H7 (cell line): Measurements from ENCODE around the gene LRRC71. TPM values are rescaled to one million over a fixed set of nuclear protein-coding genes. Genes with fewer than 3 reads are reported as not detected.

ENCODE experiments used
- total RNA-seq: library from RNA; depleted of rRNA; stranded (reverse); fragments of >200 nt; shearing (Covaris generic); gene quantifications from 2 replicates; pipeline ENCODE4 v1.2.3, GENCODE V29; 2014; rRNA removed

Gene LRRC71
- total RNA-seq, 1 experiment from 2014 or later = not detected

Other genes with a start within 250 kb of the LRRC71 start
- 220 and 231 TPM in 2 replicates for gene NES, start 243.2 kb upstream of the LRRC71 start, total RNA-seq
- 137 and 190 TPM in 2 replicates for gene CRABP2, start 215.0 kb upstream of the LRRC71 start, total RNA-seq
- 25.7 and 33.1 TPM in 2 replicates for gene METTL25B, start 192.2 kb upstream of the LRRC71 start, total RNA-seq
- gene ISG20L2, start 191.9 kb upstream of the LRRC71 start, total RNA-seq = 55.2 and 56.4 TPM in 2 replicates
- 92.1 and 105 TPM in 2 replicates for gene MRPL24, start 179.5 kb upstream of the LRRC71 start, total RNA-seq
- gene HDGF, start 169.0 kb upstream of the LRRC71 start, total RNA-seq = 408 and 515 TPM in 2 replicates
- gene PRCC, start 153.1 kb upstream of the LRRC71 start, total RNA-seq = 90.6 and 107 TPM in 2 replicates
- 4.3 and 8.4 TPM in 2 replicates for gene SH2D2A, start 103.8 kb upstream of the LRRC71 start, total RNA-seq
- not detected in 2 replicates for gene INSRR, start 61.5 kb upstream of the LRRC71 start, total RNA-seq
- gene NTRK1, start 59.8 kb upstream of the LRRC71 start, total RNA-seq = 0.07 and 0.22 TPM in 2 replicates
- gene PEAR1, start 26.9 kb upstream of the LRRC71 start, total RNA-seq = 1.2 and 1.8 TPM in 2 replicates
- 44.7 and 46.0 TPM in 2 replicates for gene ARHGEF11, start 125.1 kb downstream of the LRRC71 start, total RNA-seq
- 0.74 and 1.1 TPM in 2 replicates for gene ETV3L, start 179.2 kb downstream of the LRRC71 start, total RNA-seq
- 20.2 and 22.5 TPM in 2 replicates for gene ETV3, start 217.8 kb downstream of the LRRC71 start, total RNA-seq